GM12872 (cell line): ENCODE measurements around the gene AKAP12.

ENCODE experiments used
- TF ChIP-seq, protein P1 (sequence below): IDR thresholded peaks from 3 replicates; pipeline ENCODE4 v1.5.1; 2011; ENCODE audit warnings: low read depth, mild to moderate bottlenecking, low read length, moderate library complexity; ENCODE audit not compliant: insufficient read depth

AKAP12 gene

DNA sequence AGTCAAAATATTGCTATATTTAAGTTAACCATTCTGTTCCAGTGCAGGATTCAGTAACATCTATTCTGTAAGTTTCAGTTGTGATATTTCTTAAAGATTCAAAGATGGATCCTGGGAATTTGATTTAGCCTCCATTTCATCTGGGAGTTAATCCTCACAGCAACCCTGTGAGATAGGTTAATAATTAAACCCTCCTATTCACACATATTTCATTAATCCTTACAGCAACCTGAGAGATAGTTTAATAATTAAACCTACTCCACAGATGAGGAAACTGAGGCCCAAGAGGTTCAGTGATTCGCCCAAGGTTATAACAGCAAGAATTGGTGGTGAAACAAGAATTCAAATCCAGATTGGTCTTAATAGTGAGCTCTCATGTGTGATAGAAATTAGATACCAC, 162.5 kb downstream of the AKAP12 start:
- TF ChIP-seq, protein P1, sequence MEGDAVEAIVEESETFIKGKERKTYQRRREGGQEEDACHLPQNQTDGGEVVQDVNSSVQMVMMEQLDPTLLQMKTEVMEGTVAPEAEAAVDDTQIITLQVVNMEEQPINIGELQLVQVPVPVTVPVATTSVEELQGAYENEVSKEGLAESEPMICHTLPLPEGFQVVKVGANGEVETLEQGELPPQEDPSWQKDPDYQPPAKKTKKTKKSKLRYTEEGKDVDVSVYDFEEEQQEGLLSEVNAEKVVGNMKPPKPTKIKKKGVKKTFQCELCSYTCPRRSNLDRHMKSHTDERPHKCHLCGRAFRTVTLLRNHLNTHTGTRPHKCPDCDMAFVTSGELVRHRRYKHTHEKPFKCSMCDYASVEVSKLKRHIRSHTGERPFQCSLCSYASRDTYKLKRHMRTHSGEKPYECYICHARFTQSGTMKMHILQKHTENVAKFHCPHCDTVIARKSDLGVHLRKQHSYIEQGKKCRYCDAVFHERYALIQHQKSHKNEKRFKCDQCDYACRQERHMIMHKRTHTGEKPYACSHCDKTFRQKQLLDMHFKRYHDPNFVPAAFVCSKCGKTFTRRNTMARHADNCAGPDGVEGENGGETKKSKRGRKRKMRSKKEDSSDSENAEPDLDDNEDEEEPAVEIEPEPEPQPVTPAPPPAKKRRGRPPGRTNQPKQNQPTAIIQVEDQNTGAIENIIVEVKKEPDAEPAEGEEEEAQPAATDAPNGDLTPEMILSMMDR = no peak

DNA sequence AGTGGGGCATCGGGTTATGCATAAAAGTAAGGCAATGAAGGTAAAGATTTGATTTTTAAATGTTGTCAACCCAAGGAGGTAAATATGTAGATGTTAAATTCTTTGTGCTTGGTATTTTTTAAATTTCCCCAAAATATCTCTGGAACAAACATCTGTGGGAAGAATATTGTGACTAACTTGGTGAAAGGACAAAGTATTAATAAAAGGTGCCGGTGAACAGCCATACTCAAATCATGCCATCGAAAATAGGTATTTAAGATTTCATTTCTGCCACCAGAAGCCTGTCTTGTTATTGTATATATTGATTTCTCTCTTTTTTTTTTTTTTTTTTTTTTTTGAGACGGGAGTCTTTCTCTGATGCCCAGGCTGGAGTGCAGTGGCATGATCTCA, 164.1 kb downstream of the AKAP12 start:
- TF ChIP-seq, protein P1 = no peak
